CD4-positive, alpha-beta T cell treated with Interleukin-12 subunit alpha and Interleukin-12 subunit beta, for 1 hour (primary cell): ENCODE data around the gene GPC6.

Experiments
- DNase-seq: peaks from one replicate; pipeline ENCODE4 v3.0.0-alpha.2; 2020

GPC6 gene

GRCh38 chr13:93386116-93386515, 159.5 kb downstream of the GPC6 start:
- no peak for DNase-seq

DNA sequence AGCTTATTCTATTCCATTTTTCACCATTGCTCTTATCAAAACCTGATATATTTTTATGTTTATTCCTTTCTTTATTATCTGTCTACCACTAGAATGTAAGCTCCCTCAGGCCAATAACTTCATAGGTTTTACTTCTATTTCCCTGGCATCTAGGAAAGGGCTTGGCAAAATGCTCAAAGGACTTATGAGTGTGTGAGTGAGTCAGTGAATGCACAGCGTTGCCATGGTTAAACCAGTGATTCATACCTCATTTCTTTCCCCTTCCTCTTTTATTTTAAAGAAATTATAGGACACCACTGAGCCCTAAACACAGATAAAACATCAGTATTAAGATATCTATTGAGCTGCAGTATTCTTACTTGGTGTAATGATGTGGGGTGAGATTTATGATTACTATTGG, 162.1 kb downstream of the GPC6 start:
- DNase-seq: no peak

- DNase-seq: no peak
Measured at GRCh38 chr13:93397619-93398018, 171.0 kb downstream of the GPC6 start.

DNA sequence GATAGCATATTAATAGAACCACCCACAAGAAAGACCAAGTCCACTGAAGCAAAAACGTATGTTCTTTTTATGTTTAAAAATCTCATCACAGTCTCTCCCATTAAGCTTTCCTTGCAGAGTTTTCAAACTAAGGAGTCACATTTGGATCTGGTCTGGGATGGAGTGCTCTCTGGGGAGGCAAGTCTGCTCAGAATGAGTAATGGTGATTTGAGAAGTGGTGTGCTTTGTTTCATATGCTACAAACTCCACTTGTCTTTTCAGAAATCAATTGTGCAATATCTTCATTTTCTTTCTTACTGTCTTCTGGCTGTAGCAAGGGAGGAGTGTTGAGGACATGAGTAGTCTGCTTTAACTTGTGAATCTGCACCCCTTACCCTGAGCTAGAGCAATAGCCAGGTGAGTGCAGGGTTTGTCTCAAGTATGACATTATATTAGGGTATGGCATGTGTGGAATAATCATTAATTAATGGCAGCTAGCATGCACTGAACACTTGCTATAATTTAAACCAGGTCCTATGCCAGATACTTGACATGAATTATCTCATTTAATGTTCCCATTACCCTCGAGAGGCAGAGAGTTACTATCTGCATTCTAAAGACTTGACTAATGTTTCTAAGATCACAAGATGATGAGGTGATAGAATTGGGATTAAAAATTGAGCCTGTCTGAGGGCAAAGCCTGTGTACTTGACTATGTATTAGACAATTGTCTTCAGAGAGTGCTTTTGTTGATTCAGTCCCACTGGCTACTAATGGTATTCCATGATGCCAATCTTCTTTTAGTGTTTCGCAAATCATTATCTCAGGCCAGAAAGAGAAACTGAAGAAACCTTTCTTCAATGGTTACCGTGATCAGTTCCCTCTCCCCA, 171.8 kb downstream of the GPC6 start:
- no peak for DNase-seq

DNA sequence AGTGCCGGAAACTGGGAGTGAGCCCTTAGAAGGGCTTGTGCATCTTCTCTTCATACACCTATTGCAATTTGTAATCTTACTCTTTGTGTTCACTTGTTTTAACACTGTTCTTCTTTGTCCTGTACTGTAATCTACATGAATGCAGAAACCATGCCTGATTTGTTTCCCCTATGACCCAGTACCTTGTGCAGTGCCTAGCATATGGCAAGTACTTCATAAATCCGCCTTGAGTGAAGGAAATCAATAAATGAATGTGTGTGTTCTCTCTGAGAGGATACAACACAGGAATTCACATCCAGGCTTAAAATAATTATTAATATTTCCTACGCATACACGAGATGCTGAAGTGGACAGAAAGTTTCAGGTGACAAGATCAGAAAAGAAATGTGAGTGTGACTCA, 172.6 kb downstream of the GPC6 start:
- no peak for DNase-seq

DNA sequence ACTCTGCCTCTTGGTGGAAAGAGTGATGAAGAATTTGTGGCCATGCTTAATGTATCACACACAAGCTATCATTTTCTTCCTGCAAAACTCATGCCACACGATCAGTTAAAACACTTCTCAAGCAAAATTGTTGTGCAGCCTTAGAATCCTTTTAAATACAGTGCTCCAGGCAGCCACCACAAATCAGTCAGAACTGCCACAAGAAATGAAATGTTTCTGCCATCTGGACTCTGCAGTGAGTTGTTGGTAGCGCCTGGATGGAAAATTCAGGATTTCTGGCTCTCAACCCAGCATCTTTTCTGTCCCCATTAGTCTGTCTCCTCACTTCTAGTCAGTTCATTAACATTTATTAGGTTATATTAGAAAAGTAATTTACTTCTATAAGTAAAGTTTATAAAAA, 179.5 kb downstream of the GPC6 start:
- DNase-seq: no peak

- DNase-seq: no peak
Measured at GRCh38 chr13:93407551-93407950, 180.9 kb downstream of the GPC6 start.

DNA sequence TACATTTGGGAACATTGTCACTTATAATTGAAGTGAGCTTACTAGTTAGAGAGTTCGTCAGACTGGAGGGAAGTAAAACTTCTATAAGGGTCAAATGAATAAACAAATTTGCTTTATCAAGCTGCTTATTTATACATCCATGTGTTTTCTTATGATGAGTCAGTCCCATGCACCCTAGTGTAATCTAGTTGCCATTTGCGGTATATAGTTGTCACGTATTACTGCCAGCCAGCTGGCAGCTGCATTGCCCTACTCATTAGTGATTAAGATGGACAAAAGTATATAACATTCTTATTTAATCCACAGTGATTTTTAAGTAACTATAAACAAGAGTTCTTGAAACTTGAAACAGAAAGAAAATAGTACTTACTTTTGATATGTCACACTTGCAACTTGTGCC, 182.4 kb downstream of the GPC6 start:
- no peak for DNase-seq

- DNase-seq: no peak
Measured at GRCh38 chr13:93409816-93410215, 183.2 kb downstream of the GPC6 start.

- no peak for DNase-seq
Measured at GRCh38 chr13:93411186-93411680, 184.6 kb downstream of the GPC6 start.

DNA sequence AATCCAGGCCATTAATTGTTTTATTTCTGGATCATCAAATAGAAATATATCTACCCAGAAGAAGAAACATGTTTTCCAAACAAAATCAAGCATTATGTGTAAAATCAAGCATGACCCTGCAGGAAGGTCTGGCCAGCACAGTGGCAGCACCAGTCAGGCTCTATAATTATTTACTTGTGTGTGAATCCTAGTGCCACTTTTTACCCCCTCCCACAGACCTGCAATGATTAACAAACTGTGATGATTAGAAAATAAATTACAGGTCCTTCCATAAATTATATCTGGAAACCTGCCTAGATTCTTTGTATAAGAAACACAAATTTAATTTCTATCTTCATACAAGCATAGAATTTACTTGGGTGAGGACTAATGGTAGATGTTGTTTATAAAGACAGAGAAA, 186.1 kb downstream of the GPC6 start:
- DNase-seq: no peak

- DNase-seq: no peak
Measured at GRCh38 chr13:93413972-93414717, 187.5 kb downstream of the GPC6 start.

DNA sequence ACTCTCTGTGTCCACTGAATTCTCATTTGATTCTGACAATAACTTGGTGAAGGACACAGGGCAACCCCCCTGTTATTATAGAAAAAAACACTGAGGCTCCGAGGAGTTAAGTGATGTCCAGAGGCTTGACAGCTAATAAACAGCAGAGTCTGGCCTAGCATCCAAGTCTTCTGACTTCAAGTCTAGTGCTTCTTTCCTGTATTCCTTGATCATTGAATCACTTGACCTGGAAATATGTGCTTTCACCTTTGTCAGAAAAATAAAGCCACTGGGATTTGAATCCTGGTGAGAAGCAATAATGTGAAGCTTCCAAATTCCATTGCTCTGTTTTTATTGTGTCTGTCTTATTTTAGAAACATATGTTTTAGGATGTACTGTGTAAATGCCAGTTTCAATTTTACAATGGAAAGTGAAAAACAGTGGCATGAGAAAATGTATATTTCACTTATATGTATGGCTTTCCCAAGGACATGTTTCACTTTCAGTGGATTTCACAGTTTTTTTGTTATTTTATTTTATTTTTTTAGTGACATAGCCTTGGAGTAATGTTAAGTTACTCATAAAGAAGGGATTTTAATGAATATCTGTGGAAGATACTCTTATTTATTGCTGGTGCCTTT, 190.2 kb downstream of the GPC6 start:
- DNase-seq: no peak

- no peak for DNase-seq
Measured at GRCh38 chr13:93418398-93418797, 191.8 kb downstream of the GPC6 start.

DNA sequence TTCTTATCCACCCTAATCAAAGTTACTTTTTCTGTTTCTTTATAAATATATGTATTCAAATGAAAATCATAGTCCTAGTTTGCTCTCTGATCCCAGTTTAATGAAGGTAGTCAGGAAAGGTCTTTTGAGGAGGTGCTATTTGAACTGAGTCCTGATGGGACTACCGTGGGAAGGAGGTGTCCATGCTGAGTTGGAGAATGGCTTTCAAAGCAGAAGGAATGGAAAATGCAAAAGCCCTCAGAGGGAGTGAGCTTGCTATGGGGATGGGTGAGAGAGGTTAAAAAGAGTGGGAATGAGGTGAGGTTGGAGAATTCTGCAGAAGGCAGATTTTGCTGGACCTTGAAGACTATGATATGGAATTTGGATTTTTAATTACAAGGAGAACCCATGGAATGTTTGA, 193.6 kb downstream of the GPC6 start:
- no peak for DNase-seq

GRCh38 chr13:93420887-93421286, 194.3 kb downstream of the GPC6 start:
- no peak for DNase-seq

- no peak for DNase-seq
Measured at GRCh38 chr13:93422980-93423543, 196.5 kb downstream of the GPC6 start.

- DNase-seq: no peak
Measured at GRCh38 chr13:93425411-93425810, 198.8 kb downstream of the GPC6 start.

GRCh38 chr13:93430381-93430780, 203.8 kb downstream of the GPC6 start:
- no peak for DNase-seq

- DNase-seq: no peak
Measured at GRCh38 chr13:93435651-93436050, 209.0 kb downstream of the GPC6 start.

DNA sequence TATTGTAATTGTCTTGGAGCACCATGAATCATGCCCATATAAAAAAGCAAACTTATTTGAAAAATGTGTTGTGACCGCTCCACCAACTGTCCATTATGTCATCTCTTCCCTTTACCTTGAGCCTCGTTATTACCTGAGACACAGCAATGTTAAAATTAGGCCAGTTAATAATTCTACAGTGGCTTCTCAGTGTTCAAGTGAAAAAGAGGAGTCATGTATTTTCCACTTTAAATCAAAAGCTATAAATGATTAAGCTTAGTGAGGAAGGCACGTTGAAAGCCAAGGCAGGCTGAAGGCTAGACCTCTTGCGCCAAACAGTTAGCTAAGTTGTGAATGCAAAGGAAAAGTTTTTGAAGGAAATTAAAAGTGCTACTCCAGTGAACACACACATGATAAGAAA, 210.5 kb downstream of the GPC6 start:
- DNase-seq: no peak

GRCh38 chr13:93446238-93446637, 219.6 kb downstream of the GPC6 start:
- DNase-seq: no peak

DNA sequence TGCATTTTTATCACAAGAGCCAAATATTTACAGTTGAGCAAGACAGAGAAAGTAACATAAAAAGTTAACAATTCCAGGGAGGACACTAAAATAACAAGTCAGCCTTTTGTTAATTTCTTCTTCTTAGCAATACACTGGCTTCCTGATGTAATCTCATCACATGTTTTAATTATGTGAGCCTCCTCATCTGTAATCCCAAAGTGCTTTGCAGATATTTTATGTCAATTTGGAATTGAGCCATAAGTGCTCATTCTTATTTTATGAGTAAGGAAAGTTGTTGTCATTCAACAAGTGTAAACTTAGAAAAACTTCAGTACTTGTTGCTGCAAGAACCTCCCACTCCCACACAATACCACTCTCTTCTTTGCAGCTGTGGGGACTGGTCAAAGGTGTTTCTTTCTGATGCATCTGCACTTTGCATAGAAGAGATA, 223.6 kb downstream of the GPC6 start:
- DNase-seq: no peak
